WTC11 (cell line): ENCODE data around the gene MYH16.

Experiments used
- ATF1 ChIP-seq: sonication (generic); formaldehyde crosslinking; IDR thresholded peaks from 2 replicates; pipeline ENCODE4 v1.8.1; 2023; ENCODE audit warnings: mild to moderate bottlenecking, moderate library complexity, missing genetic modification reagents
- ATF2 ChIP-seq: sonication (generic); formaldehyde crosslinking; IDR thresholded peaks from 2 replicates; pipeline ENCODE4 v1.8.1; 2022; ENCODE audit warnings: low read depth, missing genetic modification reagents, borderline replicate concordance
- CTCF ChIP-seq: fragments of 200-600 bp; IDR thresholded peaks from 2 replicates; pipeline ENCODE4 v1.8.0; 2022; ENCODE audit warnings: antibody characterized with exemption
- FOXP1 ChIP-seq: sonication (generic); formaldehyde crosslinking; IDR thresholded peaks from 2 replicates; pipeline ENCODE4 v1.8.0; 2022; ENCODE audit warnings: missing genetic modification reagents, mild to moderate bottlenecking, moderate library complexity, borderline replicate concordance
- FOXP4 ChIP-seq: sonication (generic); formaldehyde crosslinking; IDR thresholded peaks from 2 replicates; pipeline ENCODE4 v1.8.0; 2022; ENCODE audit warnings: mild to moderate bottlenecking, missing genetic modification reagents
- JAZF1 ChIP-seq: fragments of 250-450 bp; sonication (Bioruptor Pico); IDR thresholded peaks from 2 replicates; pipeline ENCODE4 v1.9.0; 2021; ENCODE audit warnings: moderate library complexity, mild to moderate bottlenecking, inconsistent platforms
- JUN ChIP-seq: sonication (generic); formaldehyde crosslinking; IDR thresholded peaks from 2 replicates; pipeline ENCODE4 v1.8.0; 2023; ENCODE audit warnings: mild to moderate bottlenecking, missing genetic modification reagents
- NFYB ChIP-seq: sonication (generic); formaldehyde crosslinking; conservative IDR thresholded peaks from 2 replicates; pipeline ENCODE4 v1.8.0; 2022; ENCODE audit warnings: low read depth, missing genetic modification reagents
- ZBTB21 ChIP-seq: sonication (generic); formaldehyde crosslinking; IDR thresholded peaks from 2 replicates; pipeline ENCODE4 v1.8.1; 2023; ENCODE audit warnings: mild to moderate bottlenecking, missing genetic modification reagents, borderline replicate concordance
- ZNF416 ChIP-seq: fragments of 250-450 bp; sonication (Bioruptor Pico); IDR thresholded peaks from 2 replicates; pipeline ENCODE4 v1.9.0; 2021; ENCODE audit warnings: mild to moderate bottlenecking, inconsistent platforms

- no peak for TF ChIP-seq ZNF416 (CRISPR knock-in tag)
- TF ChIP-seq ATF2 (CRISPR knock-in tag) = no peak
- TF ChIP-seq CTCF = no peak
- TF ChIP-seq JAZF1 (CRISPR knock-in tag) = no peak
- no peak for TF ChIP-seq FOXP1 (CRISPR knock-in tag)
- TF ChIP-seq ATF1 = no peak
- no peak for TF ChIP-seq FOXP4 (CRISPR knock-in tag)
- TF ChIP-seq JUN (CRISPR knock-in tag) = no peak
- no peak for TF ChIP-seq ZBTB21 (CRISPR knock-in tag)
- no peak for TF ChIP-seq NFYB
Observed at GRCh38 chr7:99278180-99278579, 5.5 kb downstream of the MYH16 start.
